ENCODE data around the gene SLC12A3.

DNA sequence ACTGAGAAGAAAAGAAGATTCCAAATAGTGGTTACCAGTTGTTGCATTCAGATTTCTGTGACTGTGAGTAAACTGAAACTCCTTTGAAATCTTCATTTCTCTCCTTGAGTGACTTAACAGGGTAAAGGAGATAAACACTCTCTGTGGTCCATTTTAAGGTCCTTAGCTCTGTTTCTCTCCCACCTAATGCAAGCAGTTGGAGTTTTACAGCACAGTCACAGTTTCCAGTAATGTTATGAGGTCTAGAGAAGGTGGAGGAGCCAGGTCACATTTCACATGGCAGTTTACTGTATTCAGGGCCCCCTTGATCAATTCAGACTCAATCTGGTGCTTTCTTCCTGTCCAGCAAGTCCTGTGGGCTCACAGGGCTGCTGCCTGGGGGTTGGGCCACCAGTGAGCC, 32.2 kb upstream of the SLC12A3 start:
- TF ChIP-seq, protein P1, sequence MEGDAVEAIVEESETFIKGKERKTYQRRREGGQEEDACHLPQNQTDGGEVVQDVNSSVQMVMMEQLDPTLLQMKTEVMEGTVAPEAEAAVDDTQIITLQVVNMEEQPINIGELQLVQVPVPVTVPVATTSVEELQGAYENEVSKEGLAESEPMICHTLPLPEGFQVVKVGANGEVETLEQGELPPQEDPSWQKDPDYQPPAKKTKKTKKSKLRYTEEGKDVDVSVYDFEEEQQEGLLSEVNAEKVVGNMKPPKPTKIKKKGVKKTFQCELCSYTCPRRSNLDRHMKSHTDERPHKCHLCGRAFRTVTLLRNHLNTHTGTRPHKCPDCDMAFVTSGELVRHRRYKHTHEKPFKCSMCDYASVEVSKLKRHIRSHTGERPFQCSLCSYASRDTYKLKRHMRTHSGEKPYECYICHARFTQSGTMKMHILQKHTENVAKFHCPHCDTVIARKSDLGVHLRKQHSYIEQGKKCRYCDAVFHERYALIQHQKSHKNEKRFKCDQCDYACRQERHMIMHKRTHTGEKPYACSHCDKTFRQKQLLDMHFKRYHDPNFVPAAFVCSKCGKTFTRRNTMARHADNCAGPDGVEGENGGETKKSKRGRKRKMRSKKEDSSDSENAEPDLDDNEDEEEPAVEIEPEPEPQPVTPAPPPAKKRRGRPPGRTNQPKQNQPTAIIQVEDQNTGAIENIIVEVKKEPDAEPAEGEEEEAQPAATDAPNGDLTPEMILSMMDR (IDR thresholded peaks at IDR 0.05) = no peak
- TF ChIP-seq POLR2A (IDR thresholded peaks at IDR 0.05) (no peak), EP300 (IDR thresholded peaks at IDR 0.05) (no peak)
